Skin epidermis (tissue), 12 donors: ENCODE data around the gene FASN.
"Not testable (repeated sequence)": the region's sequence is repeated elsewhere in the genome, so short reads cannot be mapped to it uniquely, and the experiment has no call there.

Source experiments
- H3K27ac ChIP-seq, 21 experiments: fragments of 200-600 bp; sonication (generic) in 11 of 21; one replicate each; pipeline ENCODE4 v1.5.0; 2020; ENCODE audit warnings: mild to moderate bottlenecking in 3 of 21, inconsistent platforms in 2 of 21, moderate library complexity in 2 of 21
- H3K4me3 ChIP-seq, 7 experiments: fragments of 200-600 bp; sonication (generic) in 2 of 7; one replicate each; pipeline ENCODE4 v1.5.0; 2020; ENCODE audit warnings: inconsistent platforms in 2 of 7, mild to moderate bottlenecking in 2 of 7, moderate library complexity in 1 of 7

Gene FASN

GRCh38 chr17:82098169-82098938, at the start of gene FASN:
Gene FASN, minus strand, starts transcription at chr17:82098236. Its CDS starts 1,791 bp downstream, at chr17:82096445.
- Histone ChIP-seq H3K4me3 (peak within 1 kb of the TSS; percentile 73 to 95 (median 91)), H3K27ac (peak within 1 kb of the TSS; percentile 88 to 98 (median 92))

GRCh38 chr17:82146663-82147654, 48.9 kb upstream of the FASN start:
- Histone ChIP-seq H3K4me3 (no peak overlapping the region), H3K27ac (no peak overlapping the region)

GRCh38 chr17:82145550-82146155, 47.6 kb upstream of the FASN start:
- Histone ChIP-seq H3K4me3 (no peak overlapping the region), H3K27ac (no peak overlapping the region)

GRCh38 chr17:82143333-82143732, 45.3 kb upstream of the FASN start:
- H3K4me3 ChIP-seq, result no peak overlapping the region
- H3K27ac ChIP-seq, result no peak overlapping the region

GRCh38 chr17:82139961-82140360, 41.9 kb upstream of the FASN start:
- not testable (repeated sequence) for H3K4me3 ChIP-seq, H3K27ac ChIP-seq

- Histone ChIP-seq H3K4me3 (no peak overlapping the region), H3K27ac (no peak overlapping the region)
Measured at GRCh38 chr17:82138511-82138992, 40.5 kb upstream of the FASN start.

GRCh38 chr17:82134101-82134500, 36.1 kb upstream of the FASN start:
- peak overlapping the region in 11 of 21 experiments; percentile 10 to 69 (median 38) for H3K27ac ChIP-seq

GRCh38 chr17:82133166-82133953, 35.3 kb upstream of the FASN start:
- H3K27ac ChIP-seq, result peak overlapping the region in 9 of 21 experiments; percentile 10 to 73 (median 44)
- not testable (repeated sequence) for H3K4me3 ChIP-seq

More at GRCh38 chr17:82134101-82134500, 36.1 kb upstream of the FASN start:
- no peak overlapping the region for H3K4me3 ChIP-seq

GRCh38 chr17:82129095-82129494, 31.1 kb upstream of the FASN start:
- Histone ChIP-seq H3K27ac (no peak overlapping the region), H3K4me3 (no peak overlapping the region)

GRCh38 chr17:82128287-82128686, 30.3 kb upstream of the FASN start:
- H3K4me3 ChIP-seq, result no peak overlapping the region
- H3K27ac ChIP-seq, result peak overlapping the region in 4 of 21 experiments; percentile 47 to 74 (median 60)

GRCh38 chr17:82127704-82128103, 29.7 kb upstream of the FASN start:
- H3K27ac ChIP-seq, result peak overlapping the region in 7 of 21 experiments; percentile 17 to 74 (median 47)
- H3K4me3 ChIP-seq, result no peak overlapping the region

GRCh38 chr17:82127315-82127595, 29.2 kb upstream of the FASN start:
- peak overlapping the region in 8 of 21 experiments; percentile 17 to 74 (median 48) for H3K27ac ChIP-seq
- no peak overlapping the region for H3K4me3 ChIP-seq

GRCh38 chr17:82126556-82127314, 28.7 kb upstream of the FASN start:
- Histone ChIP-seq H3K27ac (peak overlapping the region in 8 of 21 experiments; percentile 1 to 74 (median 47)), H3K4me3 (no peak overlapping the region)

- H3K4me3 ChIP-seq, result no peak overlapping the region
- no peak overlapping the region for H3K27ac ChIP-seq
Measured at GRCh38 chr17:82124101-82124500, 26.1 kb upstream of the FASN start.

- Histone ChIP-seq H3K27ac (peak overlapping the region in 1 of 21 experiments; percentile 46), H3K4me3 (no peak overlapping the region)
Measured at GRCh38 chr17:82121660-82122629, 23.9 kb upstream of the FASN start.

- no peak overlapping the region for H3K4me3 ChIP-seq
Measured at GRCh38 chr17:82121246-82121645, 23.2 kb upstream of the FASN start.

GRCh38 chr17:82120148-82120547, 22.1 kb upstream of the FASN start:
- Histone ChIP-seq H3K27ac (no peak overlapping the region), H3K4me3 (no peak overlapping the region)

More at GRCh38 chr17:82121246-82121645, 23.2 kb upstream of the FASN start:
- peak overlapping the region in 1 of 21 experiments; percentile 16 for H3K27ac ChIP-seq
